Neutrophil (primary cell): ENCODE data around the gene DGCR8.

Experiments
- H3K27ac ChIP-seq: fragments of 200-600 bp; sonication (generic); 2 replicates; pipeline ENCODE4 v1.5.1; 2016; ENCODE audit warnings: mild to moderate bottlenecking, moderate library complexity
- H3K27me3 ChIP-seq: fragments of 200-600 bp; sonication (generic); 2 replicates; pipeline ENCODE4 v1.6.0; 2016; ENCODE audit warnings: mild to moderate bottlenecking
- H3K36me3 ChIP-seq: fragments of 200-600 bp; sonication (generic); 2 replicates; pipeline ENCODE4 v1.5.1; 2017
- H3K4me1 ChIP-seq, 2 experiments: fragments of 200-600 bp in 1 of 2; sonication (generic) in 1 of 2; 1 replicate in 1 of 2; 2 replicates in 1 of 2; pipeline versions ENCODE4 v1.5.1 to v1.6.1; 2013 to 2016; ENCODE audit warnings: low read depth in 1 of 2, low read length in 1 of 2, mild to moderate bottlenecking in 1 of 2, moderate library complexity in 1 of 2; ENCODE audit not compliant: control insufficient read depth in 1 of 2, insufficient read depth in 1 of 2
- H3K4me3 ChIP-seq, 2 experiments: fragments of 200-600 bp in 1 of 2; sonication (generic) in 1 of 2; 1 replicate in 1 of 2; 2 replicates in 1 of 2; pipeline ENCODE4 v1.5.1; 2013 to 2016; ENCODE audit warnings: low read depth in 1 of 2, low read length in 1 of 2, mild to moderate bottlenecking in 1 of 2, moderate library complexity in 1 of 2
- H3K9me3 ChIP-seq: fragments of 200-600 bp; sonication (generic); 2 replicates; pipeline ENCODE4 v1.5.1; 2016
- CTCF ChIP-seq: fragments of 200-600 bp; sonication (generic); IDR thresholded peaks from 2 replicates; pipeline ENCODE4 v1.5.1; 2016; ENCODE audit warnings: antibody characterized with exemption

Gene DGCR8

GRCh38 chr22:20113551-20114310 lies 33.7 kb downstream of the DGCR8 start:
- Histone ChIP-seq H3K4me3 (no peak overlapping the region), H3K27me3 (no peaks in the 10 kb centered on the region), H3K9me3 (no peaks in the 10 kb centered on the region), H3K4me1 (peaks cover 23% of the 10 kb centered on the region in 2 experiments), H3K27ac (no peak overlapping the region), H3K36me3 (peaks cover 61% of the 10 kb centered on the region)
- TF ChIP-seq CTCF = no peak

GRCh38 chr22:20114506-20115475 lies 34.8 kb downstream of the DGCR8 start:
- Histone ChIP-seq H3K4me3 (no peak overlapping the region), H3K27me3 (no peaks in the 10 kb centered on the region), H3K4me1 (peaks cover 23% of the 10 kb centered on the region in 2 experiments), H3K27ac (no peak overlapping the region), H3K9me3 (no peaks in the 10 kb centered on the region), H3K36me3 (peaks cover 54% of the 10 kb centered on the region)
- TF ChIP-seq CTCF = no peak

- peaks cover 54% of the 10 kb centered on the region for H3K36me3 ChIP-seq
Measured at GRCh38 chr22:20115691-20116375, 35.8 kb downstream of the DGCR8 start, which contains the start of gene RANBP1. Gene RANBP1 (plus strand): TSS chr22:20116104. CDS start chr22:20116185, 81 bp downstream.

DNA sequence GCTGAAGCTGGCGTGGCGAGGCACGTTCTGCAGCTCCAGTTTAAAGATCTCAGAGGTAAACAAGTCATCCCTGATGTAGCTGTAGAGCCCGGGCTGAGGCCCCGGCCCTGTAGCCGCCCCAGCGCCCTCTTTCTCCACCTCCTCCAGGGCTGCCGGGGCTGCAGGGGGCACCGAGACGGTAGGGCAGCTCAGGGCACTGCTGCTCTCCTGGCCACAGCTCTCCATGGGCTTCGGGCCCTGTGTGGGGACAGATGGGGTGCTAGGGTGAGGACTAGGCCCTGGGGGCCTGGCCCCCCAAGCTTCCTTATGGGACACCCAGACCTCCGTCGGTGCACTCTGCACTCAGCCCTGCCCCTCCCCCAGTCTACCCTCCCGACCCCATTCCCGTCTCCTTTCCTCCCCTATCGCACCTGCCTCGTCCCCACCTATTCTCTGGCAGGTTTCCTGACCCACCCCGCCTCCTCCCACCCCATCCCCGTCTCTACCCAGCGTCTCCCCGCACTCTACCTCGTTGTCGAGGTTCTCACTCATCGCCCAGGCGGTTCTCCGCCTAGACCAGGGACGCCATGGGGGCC lies 36.4 kb downstream of the DGCR8 start:
- H3K9me3 ChIP-seq = no peaks in the 10 kb centered on the region
- H3K4me3 ChIP-seq = peak overlapping the region; percentile 81 to 82
- peaks cover 52% of the 10 kb centered on the region for H3K36me3 ChIP-seq
- H3K27ac ChIP-seq = peak overlapping the region; percentile 81
- TF ChIP-seq CTCF = no peak
- no peaks in the 10 kb centered on the region for H3K27me3 ChIP-seq
- H3K4me1 ChIP-seq = peaks cover 23% of the 10 kb centered on the region in 2 experiments

More at GRCh38 chr22:20115691-20116375, 35.8 kb downstream of the DGCR8 start, which contains the start of gene RANBP1:
- Histone ChIP-seq H3K27me3 (no peaks in the 10 kb centered on the region), H3K9me3 (no peaks in the 10 kb centered on the region), H3K4me1 (peaks cover 23% of the 10 kb centered on the region in 2 experiments), H3K4me3 (peak within 1 kb of the TSS; percentile 81 to 82), H3K27ac (peak within 1 kb of the TSS; percentile 81)
- no peak for TF ChIP-seq CTCF
